ENCODE results near the gene MAMDC2.
"Not testable (repeated sequence)": the region's sequence is repeated elsewhere in the genome, so short reads cannot be mapped to it uniquely, and the experiment has no call there.

MAMDC2 gene

GRCh38 chr9:70218767-70219166, 175.1 kb downstream of the MAMDC2 start:
- DNase-seq: no peak

- no peak for DNase-seq
Observed at GRCh38 chr9:70220216-70220615, 176.6 kb downstream of the MAMDC2 start.

GRCh38 chr9:70222354-70222753, 178.7 kb downstream of the MAMDC2 start:
- no peak for DNase-seq

GRCh38 chr9:70228118-70228517, 184.5 kb downstream of the MAMDC2 start:
- no peak for DNase-seq

- DNase-seq: no peak
Observed at GRCh38 chr9:70228611-70229010, 185.0 kb downstream of the MAMDC2 start.

GRCh38 chr9:70229026-70229425, 185.4 kb downstream of the MAMDC2 start:
- no peak for DNase-seq

- no peak for DNase-seq
Observed at GRCh38 chr9:70229579-70229978, 185.9 kb downstream of the MAMDC2 start.

GRCh38 chr9:70232476-70232875, 188.8 kb downstream of the MAMDC2 start:
- DNase-seq: no peak

GRCh38 chr9:70234208-70234607, 190.6 kb downstream of the MAMDC2 start:
- not testable (repeated sequence) for DNase-seq

- not testable (repeated sequence) for DNase-seq
Observed at GRCh38 chr9:70245952-70246351, 202.3 kb downstream of the MAMDC2 start.

- DNase-seq: no peak
Observed at GRCh38 chr9:70250221-70250620, 206.6 kb downstream of the MAMDC2 start.

GRCh38 chr9:70255486-70255885, 211.8 kb downstream of the MAMDC2 start:
- DNase-seq: no peak

GRCh38 chr9:70256123-70256551, 212.5 kb downstream of the MAMDC2 start:
- no peak for DNase-seq

GRCh38 chr9:70257502-70257901, 213.9 kb downstream of the MAMDC2 start:
- no peak for DNase-seq

GRCh38 chr9:70257991-70258691, 214.5 kb downstream of the MAMDC2 start:
- peak; percentile 49 to 52 for DNase-seq

GRCh38 chr9:70258692-70259511, 215.3 kb downstream of the MAMDC2 start, which contains the start of gene SMC5:
TSS of gene SMC5 (plus strand) at chr9:70258978. CDS start at chr9:70259079, 101 bp downstream.
- peak; percentile 93 to 94 for DNase-seq

- no peak for DNase-seq
Observed at GRCh38 chr9:70259512-70259802, 215.8 kb downstream of the MAMDC2 start.

GRCh38 chr9:70260007-70260443, 216.4 kb downstream of the MAMDC2 start:
- no peak for DNase-seq

- DNase-seq: no peak
Observed at GRCh38 chr9:70260606-70261005, 217.0 kb downstream of the MAMDC2 start.

- DNase-seq: no peak
Observed at GRCh38 chr9:70261131-70261870, 217.7 kb downstream of the MAMDC2 start.

- DNase-seq: no peak
Observed at GRCh38 chr9:70262366-70262765, 218.7 kb downstream of the MAMDC2 start.

- no peak for DNase-seq
Observed at GRCh38 chr9:70262948-70263347, 219.3 kb downstream of the MAMDC2 start.

GRCh38 chr9:70263421-70263820, 219.8 kb downstream of the MAMDC2 start:
- DNase-seq: no peak

Data from inflammatory macrophage (primary cell).